IMR-90 (cell line): ENCODE data around the gene MICU1. TPM values are rescaled to one million over a fixed set of nuclear protein-coding genes. Genes with fewer than 3 reads are reported as not detected.

Experiments used
- ATAC-seq: fragments of 200-7000 bp; cut with Tn5 transposase; 2 replicates; pipeline ENCODE4 v1.9.1; 2020; ENCODE audit warnings: low read depth, mild to moderate bottlenecking, moderate library complexity
- BruUV-seq: library from RNA; stranded (reverse); fragments of 400-500 nt; replicated peaks from 2 replicates; lab custom pipeline; 2021; lab: Mats Ljungman, UMichigan
- CTCF ChIA-PET: fragments of 300-600 bp; formaldehyde crosslinking; extraction: SDS; loops from one replicate; lab custom pipeline; 2021; ENCODE audit warnings: antibody characterized with exemption; lab: Yijun Ruan, JAX
- POLR2A ChIA-PET: fragments of 300-600 bp; sonication (Branson Sonifier 250); formaldehyde crosslinking; loops from one replicate; lab custom pipeline; 2022; ENCODE audit warnings: antibody characterized with exemption; ENCODE audit not compliant: unreplicated experiment; lab: Charles Lee
- DNase-seq: peaks from one replicate; pipeline ENCODE4 v3.0.0; 2013
- H2AFZ ChIP-seq: replicated peaks from 2 replicates; pipeline ENCODE3; 2013; ENCODE audit warnings: low read length, mild to moderate bottlenecking; ENCODE audit not compliant: poor library complexity
- H2AK5ac ChIP-seq: 2 replicates; pipeline ENCODE4 v1.6.1; 2013; ENCODE audit warnings: low read depth, low read length, inconsistent platforms
- H2AK9ac ChIP-seq: replicated peaks from 2 replicates; pipeline ENCODE3; 2013; ENCODE audit warnings: mild to moderate bottlenecking, low read depth, low read length, moderate library complexity; ENCODE audit not compliant: poor library complexity
- H2BK120ac ChIP-seq: 2 replicates; pipeline ENCODE4 v1.6.1; 2013; ENCODE audit warnings: low read depth, low read length, inconsistent platforms
- H2BK15ac ChIP-seq: 3 replicates; pipeline ENCODE4 v1.6.1; 2013; ENCODE audit warnings: low read depth, low read length, inconsistent platforms
- H2BK20ac ChIP-seq: 2 replicates; pipeline ENCODE4 v1.6.1; 2013; ENCODE audit warnings: low read depth, mild to moderate bottlenecking, inconsistent platforms, low read length, moderate library complexity
- H2BK5ac ChIP-seq: 2 replicates; pipeline ENCODE4 v1.6.1; 2013; ENCODE audit warnings: mild to moderate bottlenecking, low read depth, low read length, inconsistent platforms; ENCODE audit not compliant: poor library complexity, severe bottlenecking
- H3K14ac ChIP-seq: replicated peaks from 2 replicates; pipeline ENCODE4 v1.6.1; 2013; ENCODE audit warnings: low read depth, low read length, inconsistent platforms
- H3K18ac ChIP-seq: 2 replicates; pipeline ENCODE4 v1.6.1; 2013; ENCODE audit warnings: low read depth, low read length, control low read depth
- H3K23ac ChIP-seq: 2 replicates; pipeline ENCODE4 v1.6.1; 2013; ENCODE audit warnings: low read depth, low read length, inconsistent platforms
- H3K27ac ChIP-seq: 2 replicates; pipeline ENCODE4 v1.5.1; 2013; ENCODE audit warnings: mild to moderate bottlenecking, control low read depth, low read length; ENCODE audit not compliant: insufficient read depth
- H3K27me3 ChIP-seq: 2 replicates; pipeline ENCODE4 v1.6.1; 2013; ENCODE audit warnings: low read length; ENCODE audit not compliant: control insufficient read depth, insufficient read depth
- H3K36me3 ChIP-seq: 2 replicates; pipeline ENCODE4 v1.6.1; 2013; ENCODE audit warnings: low read length, mixed read lengths; ENCODE audit not compliant: control insufficient read depth, insufficient read depth
- H3K4ac ChIP-seq: 2 replicates; pipeline ENCODE4 v1.6.1; 2013; ENCODE audit warnings: low read depth, low read length, inconsistent platforms
- H3K4me1 ChIP-seq: 2 replicates; pipeline ENCODE4 v1.6.1; 2013; ENCODE audit warnings: low read length, mixed read lengths; ENCODE audit not compliant: control insufficient read depth, insufficient read depth
- H3K4me2 ChIP-seq: 2 replicates; pipeline ENCODE4 v1.6.1; 2013; ENCODE audit warnings: low read depth, mild to moderate bottlenecking, control low read depth, low read length, moderate library complexity
- H3K4me3 ChIP-seq: 2 replicates; pipeline ENCODE4 v1.5.1; 2013; ENCODE audit warnings: low read depth, mild to moderate bottlenecking, control low read depth, low read length, moderate library complexity; ENCODE audit not compliant: insufficient read depth
- H3K56ac ChIP-seq: 2 replicates; pipeline ENCODE4 v1.6.1; 2013; ENCODE audit warnings: low read length, inconsistent platforms; ENCODE audit not compliant: insufficient read depth; ENCODE audit errors: extremely low read depth
- H3K79me1 ChIP-seq, 2 experiments: 2 replicates each; pipeline ENCODE4 v1.6.1; 2013; ENCODE audit warnings: low read length in 2 of 2, inconsistent platforms in 1 of 2, low read depth in 1 of 2
- H3K9ac ChIP-seq: 2 replicates; pipeline ENCODE4 v1.6.1; 2013; ENCODE audit warnings: low read depth, low read length, control low read depth
- H3K9me1 ChIP-seq: 2 replicates; pipeline ENCODE4 v1.6.1; 2013; ENCODE audit warnings: low read length, inconsistent platforms; ENCODE audit not compliant: insufficient read depth
- H3K9me3 ChIP-seq: 2 replicates; pipeline ENCODE4 v1.6.1; 2013; ENCODE audit warnings: low read length; ENCODE audit not compliant: control insufficient read depth, insufficient read depth
- H4K20me1 ChIP-seq: 2 replicates; pipeline ENCODE4 v1.6.1; 2013; ENCODE audit warnings: low read length, inconsistent platforms; ENCODE audit not compliant: insufficient read depth
- H4K5ac ChIP-seq: 2 replicates; pipeline ENCODE4 v1.6.1; 2013; ENCODE audit warnings: mild to moderate bottlenecking, low read depth, low read length, control low read depth
- H4K8ac ChIP-seq, 2 experiments: 2 replicates each; pipeline ENCODE4 v1.6.1; 2013; ENCODE audit warnings: low read depth in 2 of 2, low read length in 2 of 2, control low read depth in 1 of 2, inconsistent platforms in 1 of 2
- H4K91ac ChIP-seq: 2 replicates; pipeline ENCODE4 v1.6.1; 2013; ENCODE audit warnings: low read depth, low read length, inconsistent platforms; ENCODE audit not compliant: insufficient read depth
- BHLHE40 ChIP-seq: fragments of 150-350 bp; IDR thresholded peaks from 2 replicates; pipeline ENCODE4 v1.6.1; 2016; ENCODE audit warnings: mild to moderate bottlenecking, low read depth, low read length
- CHD1 ChIP-seq: IDR thresholded peaks from 2 replicates; pipeline ENCODE4 v1.6.1; 2012; ENCODE audit warnings: low read depth, low read length, improper control_type of control experiment
- MAFK ChIP-seq: IDR thresholded peaks from 2 replicates; pipeline ENCODE4 v1.6.1; 2012; ENCODE audit warnings: low read depth, low read length, improper control_type of control experiment
- MAZ ChIP-seq: IDR thresholded peaks from 2 replicates; pipeline ENCODE4 v1.6.1; 2012; ENCODE audit warnings: low read depth, mild to moderate bottlenecking, low read length, improper control_type of control experiment, moderate library complexity, borderline replicate concordance
- MXI1 ChIP-seq: IDR thresholded peaks from 2 replicates; pipeline ENCODE4 v1.6.1; 2012; ENCODE audit warnings: low read depth, mild to moderate bottlenecking, low read length, moderate library complexity, borderline replicate concordance
- POLR2A ChIP-seq: IDR thresholded peaks from 2 replicates; pipeline ENCODE4 v1.6.1; 2012; ENCODE audit warnings: mild to moderate bottlenecking, low read depth, low read length
- RCOR1 ChIP-seq: IDR thresholded peaks from 2 replicates; pipeline ENCODE4 v1.6.1; 2012; ENCODE audit warnings: mild to moderate bottlenecking, low read length, improper control_type of control experiment; ENCODE audit not compliant: insufficient replicate concordance
- RFX5 ChIP-seq: IDR thresholded peaks from 2 replicates; pipeline ENCODE4 v1.8.0; 2012; ENCODE audit warnings: low read depth, mild to moderate bottlenecking, low read length, moderate library complexity
- SMC3 ChIP-seq: fragments of 150-350 bp; IDR thresholded peaks from 2 replicates; pipeline ENCODE4 v1.6.1; 2016; ENCODE audit warnings: low read depth, mild to moderate bottlenecking, antibody characterized with exemption, low read length, moderate library complexity
- WGBS, 2 experiments: methylation state at CpG; one replicate each; pipeline versions ENCODE4 v1.1.5 to v1.1.7; 2013; ENCODE audit warnings: missing lambda C conversion rate in 2 of 2; ENCODE audit not compliant: insufficient read length in 1 of 2; ENCODE audit errors: extremely low coverage in 2 of 2; 5-methylcytosine and 5-hydroxymethylcytosine counted together
- dilution Hi-C: fragments of 300-500 bp; cut with HindIII; formaldehyde crosslinking; loops from one replicate; pipeline ENCODE4 v1.14.3; 2018; ENCODE audit warnings: low sequenced_read_pairs; ENCODE audit not compliant: unreplicated experiment
- in situ Hi-C: fragments of 300-500 bp; cut with MboI; formaldehyde crosslinking; loops from 3 replicates; pipeline ENCODE4 v1.14.3; 2019; ENCODE audit warnings: low sequenced_read_pairs, inconsistent platforms, mixed read lengths
- intact Hi-C: fragments of 100-400 bp; cut with micrococcal nuclease; formaldehyde crosslinking; loops from 2 replicates; pipeline ENCODE4 v1.10.0; 2022
- polyA plus RNA-seq, 3 experiments: library from polyadenylated mRNA; depleted of rRNA; stranded (reverse); fragments of >200 nt; gene quantifications; 2 replicates each; pipeline ENCODE4 v1.2.3, GENCODE V29; 2012; ENCODE audit warnings: low replicate concordance in 1 of 3
- total RNA-seq: library from RNA; depleted of rRNA; stranded (reverse); fragments of >200 nt; gene quantifications from 2 replicates; pipeline ENCODE4 v1.2.3, GENCODE V29; 2012
- TF ChIP-seq, protein P1 (sequence below): conservative IDR thresholded peaks from 2 replicates; pipeline ENCODE4 v1.5.1; 2012; ENCODE audit warnings: mild to moderate bottlenecking, low read depth, low read length, improper control_type of control experiment

Gene MICU1
- total and polyA plus RNA-seq, 2 of the 4 experiments (the other 2 are of a cell fraction): 43.6 to 44.7 TPM

DNA sequence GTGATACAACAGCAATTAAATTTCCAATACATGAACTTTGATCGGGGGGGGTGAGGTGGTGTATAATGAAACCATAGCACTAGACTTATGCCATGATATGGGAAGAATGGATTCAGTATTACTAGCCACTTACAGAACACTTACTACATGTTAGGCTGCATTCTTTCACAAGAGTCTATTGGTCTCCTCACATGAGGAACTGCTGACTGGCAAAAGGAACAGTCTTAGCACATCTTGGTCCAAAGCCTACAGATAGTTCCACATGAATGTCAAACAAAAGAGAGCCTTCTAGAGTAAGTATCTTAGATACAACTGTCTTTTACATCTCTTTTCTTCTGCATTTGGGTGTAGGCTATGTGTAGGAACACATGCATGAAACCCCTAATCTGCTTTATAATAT is 155.2 kb downstream of the MICU1 start:
- H4K91ac ChIP-seq: no peak overlapping the region
- TF ChIP-seq POLR2A (no peak), RCOR1 (no peak), MXI1 (no peak), MAFK (no peak), SMC3 (no peak), CHD1 (no peak), MAZ (no peak), RFX5 (no peak), BHLHE40 (no peak)
- TF ChIP-seq, protein P1, sequence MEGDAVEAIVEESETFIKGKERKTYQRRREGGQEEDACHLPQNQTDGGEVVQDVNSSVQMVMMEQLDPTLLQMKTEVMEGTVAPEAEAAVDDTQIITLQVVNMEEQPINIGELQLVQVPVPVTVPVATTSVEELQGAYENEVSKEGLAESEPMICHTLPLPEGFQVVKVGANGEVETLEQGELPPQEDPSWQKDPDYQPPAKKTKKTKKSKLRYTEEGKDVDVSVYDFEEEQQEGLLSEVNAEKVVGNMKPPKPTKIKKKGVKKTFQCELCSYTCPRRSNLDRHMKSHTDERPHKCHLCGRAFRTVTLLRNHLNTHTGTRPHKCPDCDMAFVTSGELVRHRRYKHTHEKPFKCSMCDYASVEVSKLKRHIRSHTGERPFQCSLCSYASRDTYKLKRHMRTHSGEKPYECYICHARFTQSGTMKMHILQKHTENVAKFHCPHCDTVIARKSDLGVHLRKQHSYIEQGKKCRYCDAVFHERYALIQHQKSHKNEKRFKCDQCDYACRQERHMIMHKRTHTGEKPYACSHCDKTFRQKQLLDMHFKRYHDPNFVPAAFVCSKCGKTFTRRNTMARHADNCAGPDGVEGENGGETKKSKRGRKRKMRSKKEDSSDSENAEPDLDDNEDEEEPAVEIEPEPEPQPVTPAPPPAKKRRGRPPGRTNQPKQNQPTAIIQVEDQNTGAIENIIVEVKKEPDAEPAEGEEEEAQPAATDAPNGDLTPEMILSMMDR: no peak
- no peaks in the 10 kb centered on the region; the same call in 1 of the 2 replicates for H4K20me1 ChIP-seq
- WGBS, 2 experiments: no CpG with 5 or more reads among the region's 1 CpG
- dilution Hi-C loops: no loop called here
- ChIA-PET POLR2A (no interaction called here), CTCF (no interaction called here)
- peaks cover 11% of the 10 kb centered on the region for H3K36me3 ChIP-seq
- intact Hi-C loops: no loop called here
- no peak overlapping the region for H3K14ac ChIP-seq
- no peak overlapping the region for H2AK9ac ChIP-seq
- no peak overlapping the region for H2AFZ ChIP-seq
- H2BK5ac ChIP-seq: no peak overlapping the region
- DNase-seq (no peak), ATAC-seq (no peak)
- H2BK120ac ChIP-seq: no peak overlapping the region
- no peaks in the 10 kb centered on the region for H3K79me1 ChIP-seq
- H4K5ac ChIP-seq: no peak overlapping the region
- H3K4me2 ChIP-seq: no peak overlapping the region
- no peak overlapping the region for H3K18ac ChIP-seq
- H2BK15ac ChIP-seq: no peak overlapping the region
- BruUV-seq: no TSS peak
- H3K4me3 ChIP-seq: no peak overlapping the region
- no peak overlapping the region for H2BK20ac ChIP-seq
- H3K4me1 ChIP-seq: no peaks in the 10 kb centered on the region
- no peak overlapping the region for H4K8ac ChIP-seq
- no peak overlapping the region for H3K9ac ChIP-seq
- in situ Hi-C loops: no loop called here
- no peak overlapping the region for H3K4ac ChIP-seq
- no peaks in the 10 kb centered on the region for H3K9me3 ChIP-seq
- H3K9me1 ChIP-seq: no peaks in the 10 kb centered on the region; the same call in 1 of the 2 replicates
- H2AK5ac ChIP-seq: no peak overlapping the region
- H3K27ac ChIP-seq: no peak overlapping the region
- H3K27me3 ChIP-seq: no peaks in the 10 kb centered on the region
- H3K56ac ChIP-seq: no peak overlapping the region
- H3K23ac ChIP-seq: no peak overlapping the region
